BE2C (cell line): ENCODE data around the gene C22orf23.

ENCODE experiments used
- DNase-seq: peaks from one replicate; pipeline ENCODE4 v3.0.0-alpha.2; 2020
- H3K27me3 ChIP-seq: fragments of 250-450 bp; sonication (Bioruptor Pico); 2 replicates; pipeline ENCODE4 v1.5.1; 2020; ENCODE audit warnings: mild to moderate bottlenecking
- H3K36me3 ChIP-seq: fragments of 250-450 bp; sonication (Bioruptor Pico); 2 replicates; pipeline ENCODE4 v1.5.1; 2020; ENCODE audit warnings: mild to moderate bottlenecking
- H3K4me1 ChIP-seq: fragments of 250-450 bp; sonication (Bioruptor Pico); 2 replicates; pipeline ENCODE4 v1.5.1; 2020
- H3K4me3 ChIP-seq: 2 replicates; pipeline ENCODE4 v1.5.1; 2011; ENCODE audit warnings: low read depth, low read length
- H3K9me3 ChIP-seq: fragments of 250-450 bp; sonication (Bioruptor Pico); 2 replicates; pipeline ENCODE4 v1.5.1; 2020
- TF ChIP-seq, protein P1 (sequence below): IDR thresholded peaks from 2 replicates; pipeline ENCODE4 v1.5.1; 2012; ENCODE audit warnings: mild to moderate bottlenecking, low read depth, low read length

C22orf23 gene

DNA sequence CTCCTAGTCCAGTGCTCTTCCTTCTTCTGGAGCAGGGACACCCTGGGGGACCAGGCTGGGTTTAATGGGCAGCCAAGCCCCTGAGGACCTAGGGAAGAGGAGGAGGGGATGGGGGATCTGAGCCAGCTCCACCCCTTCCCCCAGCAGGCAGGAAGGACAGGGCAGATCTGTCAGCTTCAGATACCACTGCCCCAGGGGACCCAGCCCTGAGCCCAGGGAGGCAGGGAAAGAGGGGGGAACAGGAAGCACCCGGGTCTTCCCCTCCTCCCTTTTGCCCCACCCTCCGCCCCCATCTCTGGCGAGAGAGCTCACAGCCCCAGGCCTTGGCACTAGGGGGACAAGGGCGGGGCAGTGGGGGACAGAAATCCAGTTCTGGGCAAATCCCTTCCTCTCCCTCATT lies 42.7 kb upstream of the C22orf23 start:
- TF ChIP-seq, protein P1, sequence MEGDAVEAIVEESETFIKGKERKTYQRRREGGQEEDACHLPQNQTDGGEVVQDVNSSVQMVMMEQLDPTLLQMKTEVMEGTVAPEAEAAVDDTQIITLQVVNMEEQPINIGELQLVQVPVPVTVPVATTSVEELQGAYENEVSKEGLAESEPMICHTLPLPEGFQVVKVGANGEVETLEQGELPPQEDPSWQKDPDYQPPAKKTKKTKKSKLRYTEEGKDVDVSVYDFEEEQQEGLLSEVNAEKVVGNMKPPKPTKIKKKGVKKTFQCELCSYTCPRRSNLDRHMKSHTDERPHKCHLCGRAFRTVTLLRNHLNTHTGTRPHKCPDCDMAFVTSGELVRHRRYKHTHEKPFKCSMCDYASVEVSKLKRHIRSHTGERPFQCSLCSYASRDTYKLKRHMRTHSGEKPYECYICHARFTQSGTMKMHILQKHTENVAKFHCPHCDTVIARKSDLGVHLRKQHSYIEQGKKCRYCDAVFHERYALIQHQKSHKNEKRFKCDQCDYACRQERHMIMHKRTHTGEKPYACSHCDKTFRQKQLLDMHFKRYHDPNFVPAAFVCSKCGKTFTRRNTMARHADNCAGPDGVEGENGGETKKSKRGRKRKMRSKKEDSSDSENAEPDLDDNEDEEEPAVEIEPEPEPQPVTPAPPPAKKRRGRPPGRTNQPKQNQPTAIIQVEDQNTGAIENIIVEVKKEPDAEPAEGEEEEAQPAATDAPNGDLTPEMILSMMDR: no peak
- no peaks in the 10 kb centered on the region for H3K27me3 ChIP-seq
- no peaks in the 10 kb centered on the region for H3K36me3 ChIP-seq
- H3K4me1 ChIP-seq: peaks cover 24% of the 10 kb centered on the region
- DNase-seq: peak; percentile 76
- no peaks in the 10 kb centered on the region for H3K9me3 ChIP-seq
- H3K4me3 ChIP-seq: no peak overlapping the region

DNA sequence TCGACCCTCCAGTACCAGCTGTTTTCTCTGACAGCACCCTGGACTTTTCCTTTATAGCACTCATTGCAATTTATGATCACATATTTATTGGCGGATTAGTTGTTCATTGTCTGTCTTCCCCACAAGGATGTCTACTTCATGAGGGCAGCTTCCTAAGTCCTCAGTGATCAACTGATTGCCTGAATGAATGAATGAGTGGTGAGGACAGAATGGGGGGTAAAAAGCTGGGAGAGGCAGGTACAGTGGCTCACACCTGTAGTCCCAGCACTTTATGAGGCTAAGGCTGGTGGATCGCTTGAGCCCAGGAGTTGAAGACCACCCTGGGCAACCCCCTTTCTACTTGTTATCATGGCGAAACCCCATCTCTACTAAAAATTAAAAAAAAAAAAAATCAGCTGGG lies 42.1 kb upstream of the C22orf23 start:
- Histone ChIP-seq H3K27me3 (no peaks in the 10 kb centered on the region), H3K9me3 (no peaks in the 10 kb centered on the region), H3K4me1 (peaks cover 24% of the 10 kb centered on the region), H3K36me3 (no peaks in the 10 kb centered on the region), H3K4me3 (no peak overlapping the region)
- no peak for DNase-seq
- TF ChIP-seq, protein P1: no peak

DNA sequence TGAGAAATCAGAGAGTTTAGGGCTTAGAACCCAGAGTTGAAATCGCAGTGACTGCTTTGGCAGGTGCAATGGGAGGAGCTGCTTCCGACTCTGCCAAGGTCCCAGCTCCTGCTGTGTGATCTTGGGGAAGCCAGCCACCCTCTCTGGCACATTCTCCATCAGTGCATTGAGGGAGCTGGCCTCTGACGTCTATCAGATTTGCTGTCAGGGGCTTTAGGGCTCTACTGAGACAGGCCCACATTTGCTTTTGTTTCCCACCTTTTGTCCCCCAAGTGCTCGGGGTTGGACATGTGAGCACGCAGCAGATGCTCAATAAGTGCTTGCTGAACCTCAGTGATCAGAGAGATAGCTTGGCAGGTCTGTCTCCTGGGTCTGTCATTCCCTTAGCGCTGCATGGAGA lies 41.6 kb upstream of the C22orf23 start:
- Histone ChIP-seq H3K4me1 (peaks cover 21% of the 10 kb centered on the region), H3K4me3 (no peak overlapping the region), H3K36me3 (no peaks in the 10 kb centered on the region), H3K9me3 (no peaks in the 10 kb centered on the region), H3K27me3 (no peaks in the 10 kb centered on the region)
- TF ChIP-seq, protein P1: no peak
- no peak for DNase-seq

DNA sequence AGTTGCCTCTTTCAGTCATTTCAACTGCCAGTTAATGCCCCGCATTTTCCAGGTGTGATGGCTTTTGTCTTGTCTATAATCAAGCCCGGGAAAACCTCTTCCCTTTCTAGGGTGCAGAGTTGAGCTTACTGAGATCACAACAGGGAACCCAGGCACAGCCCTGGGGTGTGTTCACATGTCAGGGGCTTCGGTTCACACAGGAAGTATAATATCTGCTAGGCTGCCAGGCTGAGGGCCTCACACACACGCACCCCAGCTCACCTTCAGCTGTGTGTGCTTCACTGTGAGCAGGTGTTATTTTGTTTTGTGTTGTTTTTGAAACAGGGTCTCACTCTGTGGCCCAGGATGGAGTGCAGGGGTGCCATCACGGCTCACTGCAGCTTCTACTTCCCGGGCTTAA lies 40.6 kb upstream of the C22orf23 start:
- Histone ChIP-seq H3K36me3 (no peaks in the 10 kb centered on the region), H3K27me3 (no peaks in the 10 kb centered on the region), H3K9me3 (no peaks in the 10 kb centered on the region), H3K4me1 (peaks cover 12% of the 10 kb centered on the region), H3K4me3 (no peak overlapping the region)
- DNase-seq: no peak
- TF ChIP-seq, protein P1: no peak

DNA sequence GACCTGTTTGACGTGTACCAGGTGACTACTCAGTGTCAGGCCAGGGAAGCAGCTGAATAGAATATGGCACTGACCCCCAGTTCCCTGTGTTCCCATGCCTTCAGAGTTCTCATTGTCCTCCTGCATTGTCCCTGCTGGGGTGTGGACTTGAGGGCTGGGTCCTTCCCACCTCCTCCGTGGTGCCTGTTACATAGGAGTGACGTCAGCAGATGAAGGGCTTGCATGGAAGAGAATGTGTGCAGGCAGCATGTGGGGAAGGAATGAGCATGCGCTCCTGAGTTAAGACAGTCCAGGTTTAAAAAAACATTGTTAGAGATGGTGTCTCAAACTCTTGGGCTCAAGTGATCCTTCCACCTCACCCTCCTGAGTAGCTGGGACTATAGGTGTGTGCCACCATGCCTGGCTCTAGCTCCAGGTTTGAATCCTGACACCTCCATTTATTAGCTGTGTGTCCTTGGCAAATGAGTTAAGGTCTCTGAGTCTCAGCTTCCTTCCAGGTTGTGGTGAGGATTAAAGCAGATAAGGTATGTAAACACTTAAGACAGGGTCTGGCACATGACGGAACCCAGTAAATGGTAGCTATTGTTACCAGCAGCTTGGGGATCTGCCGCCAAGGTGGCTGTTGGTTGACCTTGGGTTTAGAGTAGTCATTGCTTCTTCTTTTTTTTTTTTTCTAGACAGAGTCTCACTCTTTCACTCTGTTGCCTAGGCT lies 38.5 kb upstream of the C22orf23 start:
- TF ChIP-seq, protein P1: no peak
- Histone ChIP-seq H3K9me3 (no peaks in the 10 kb centered on the region), H3K36me3 (no peaks in the 10 kb centered on the region), H3K27me3 (no peaks in the 10 kb centered on the region), H3K4me3 (no peak overlapping the region), H3K4me1 (peaks cover 7% of the 10 kb centered on the region)
- no peak for DNase-seq

DNA sequence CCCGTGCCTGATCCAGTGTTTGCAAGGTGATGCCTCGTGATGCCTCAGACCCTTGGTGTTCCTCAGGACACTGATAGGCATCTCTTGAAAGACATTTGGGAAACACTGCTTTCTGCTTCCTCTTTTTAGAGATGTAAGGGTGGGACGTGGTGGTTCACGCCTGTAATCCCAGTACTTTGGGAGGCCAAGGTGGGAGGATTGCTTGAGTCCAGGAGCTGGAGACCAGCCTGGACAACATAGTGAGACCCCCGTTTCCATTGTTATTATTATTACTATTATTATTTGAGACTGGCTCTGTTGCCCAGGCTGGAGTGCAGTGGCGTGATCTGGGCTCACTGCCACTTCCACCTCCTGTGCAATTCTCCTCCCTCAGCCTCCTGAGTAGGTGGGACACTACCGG lies 37.5 kb upstream of the C22orf23 start:
- 0 out of 2 replicates have a peak, but pooled peaks cover under 1% of the 10 kb centered on the region for H3K4me1 ChIP-seq
- no peaks in the 10 kb centered on the region for H3K36me3 ChIP-seq
- no peaks in the 10 kb centered on the region for H3K27me3 ChIP-seq
- TF ChIP-seq, protein P1: no peak
- no peaks in the 10 kb centered on the region for H3K9me3 ChIP-seq
- no peak overlapping the region for H3K4me3 ChIP-seq
- DNase-seq: no peak
